HG03103 (cell line): ENCODE measurements around the gene CHPT1.
"Not testable (repeated sequence)": the region's sequence is repeated elsewhere in the genome, so short reads cannot be mapped to it uniquely, and the experiment has no call there.

Experiments
- ATAC-seq: cut with Tn5 transposase; IDR thresholded peaks from one replicate; pipeline ENCODE4 v1.9.1; 2021; ENCODE audit warnings: low read depth; ENCODE audit not compliant: unreplicated experiment

CHPT1 gene

DNA sequence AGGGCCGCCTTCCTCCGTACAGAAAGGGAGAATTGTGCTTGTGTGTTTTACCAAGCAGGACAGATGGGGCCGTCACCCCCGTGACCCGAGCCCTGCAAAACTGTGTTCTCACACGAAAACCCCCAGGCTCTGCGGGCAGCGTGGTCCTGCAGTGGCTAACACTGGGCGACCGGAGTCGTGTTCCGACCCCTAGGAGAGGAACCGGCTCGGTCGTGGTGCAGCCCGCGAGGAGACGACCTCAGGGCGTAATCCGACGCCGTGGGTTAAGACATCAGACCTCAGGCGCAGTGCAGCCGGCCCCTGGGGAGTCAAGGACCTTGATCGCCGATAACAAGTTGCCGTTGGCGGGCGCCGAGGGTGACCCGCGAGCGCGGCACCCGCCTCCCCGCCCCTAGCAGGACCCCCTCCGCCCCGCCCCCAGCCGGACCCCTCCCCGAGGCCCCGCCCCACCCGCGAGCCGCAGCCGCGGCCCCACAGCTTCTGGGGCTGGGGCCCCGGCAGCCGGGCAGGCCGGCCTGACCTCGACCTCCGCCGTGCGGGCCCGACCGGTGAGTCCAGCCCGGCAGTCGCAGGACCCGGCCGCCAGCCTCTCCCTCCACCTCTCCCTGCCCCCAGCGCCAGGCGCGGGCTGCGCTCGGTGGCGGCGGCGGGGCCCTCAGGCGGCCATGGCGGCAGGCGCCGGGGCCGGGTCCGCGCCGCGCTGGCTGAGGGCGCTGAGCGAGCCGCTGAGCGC is at the start of gene CHPT1:
TSS of gene CHPT1 (plus strand) at position 444 of the 733 bp plus-strand sequence. CDS start at position 666, 222 bp downstream.
- peak; percentile 53 for ATAC-seq

DNA sequence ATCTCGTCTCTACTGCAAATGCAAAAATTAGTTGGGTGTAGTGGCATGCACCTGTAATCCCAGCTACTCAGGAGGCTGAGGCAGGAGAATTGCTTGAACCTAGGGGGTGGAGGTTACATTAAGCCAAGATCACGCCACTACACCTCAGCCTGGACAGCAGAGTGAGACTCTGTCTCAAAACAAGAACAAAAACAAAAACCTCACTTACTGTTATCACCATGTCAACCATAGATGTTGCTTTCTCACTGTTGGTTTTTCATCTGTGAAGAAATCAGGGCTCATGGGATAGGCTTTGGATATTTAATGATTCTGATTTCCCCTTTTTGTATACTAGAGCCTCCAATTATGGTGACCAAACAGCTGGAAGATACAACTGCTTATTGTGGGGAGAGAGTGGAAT is 49.7 kb upstream of the CHPT1 start:
- no peak for ATAC-seq

DNA sequence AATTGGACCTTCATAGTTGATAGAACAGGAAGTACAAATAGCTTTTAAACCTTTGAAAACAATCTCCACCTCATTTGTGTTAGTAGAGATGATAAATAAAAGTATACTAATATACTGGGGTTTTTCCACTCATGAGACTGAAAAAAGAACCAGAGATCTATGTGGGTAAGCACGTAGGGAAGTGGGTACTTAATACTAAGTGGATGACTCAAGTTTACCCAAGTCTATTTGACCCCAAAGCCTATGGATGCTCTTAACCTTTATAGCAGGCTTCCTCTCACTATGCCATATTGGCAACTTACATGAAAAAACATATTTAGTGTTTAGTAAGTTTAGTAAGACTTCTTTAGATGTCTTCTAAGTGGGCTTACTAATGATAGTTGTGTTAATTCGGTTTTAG is 49.2 kb upstream of the CHPT1 start:
- ATAC-seq: no peak

DNA sequence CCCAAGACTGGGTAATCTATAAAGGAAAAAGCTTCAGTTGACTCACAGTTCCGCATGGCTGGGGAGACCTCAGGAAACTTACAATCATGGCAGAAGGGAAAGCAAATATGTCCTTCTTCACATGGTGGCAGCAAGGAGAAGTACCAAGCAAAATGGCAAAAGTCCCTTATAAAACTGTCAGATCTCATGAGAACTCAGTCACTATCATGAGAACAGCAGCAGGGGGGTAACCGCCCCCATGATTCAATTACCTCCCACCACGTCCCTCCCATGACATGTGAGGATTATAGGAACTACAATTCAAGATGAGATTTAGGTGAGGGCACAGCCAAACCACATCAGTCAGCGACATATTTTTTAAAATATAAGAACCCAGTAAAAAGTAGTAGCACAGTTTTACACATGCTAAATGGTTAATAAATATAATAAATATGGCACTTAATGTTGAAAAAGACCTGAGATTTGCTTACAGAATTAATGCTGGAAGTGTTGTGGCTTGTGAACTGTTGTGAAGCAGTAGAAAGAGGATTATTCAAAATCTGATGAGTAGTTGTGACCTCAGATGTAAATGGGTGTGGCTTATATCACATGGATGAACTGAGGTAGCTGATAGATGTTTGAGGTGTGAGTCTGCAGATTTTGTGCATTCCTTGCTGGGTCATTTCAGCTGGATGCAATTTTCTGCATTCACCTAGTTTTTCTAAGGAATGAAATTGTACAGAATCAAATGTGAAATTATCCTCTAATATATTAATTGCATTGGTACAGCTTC is 46.9 kb upstream of the CHPT1 start:
- no peak for ATAC-seq

DNA sequence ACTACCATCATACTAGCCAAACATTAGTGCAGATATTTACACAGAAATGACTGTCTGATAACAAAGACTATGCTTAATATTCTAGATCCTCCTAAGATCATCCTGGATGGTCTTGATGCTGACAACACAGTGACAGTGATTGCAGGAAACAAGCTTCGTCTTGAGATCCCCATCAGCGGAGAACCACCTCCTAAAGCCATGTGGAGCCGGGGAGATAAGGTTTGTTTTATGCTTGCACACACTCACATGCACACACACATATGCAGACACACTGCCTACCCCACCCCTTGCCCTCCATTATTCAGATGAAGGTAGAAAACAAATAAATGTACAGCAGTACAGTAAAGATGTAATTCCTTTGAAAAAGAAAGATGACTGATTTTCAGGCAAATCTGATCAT is 44.4 kb upstream of the CHPT1 start:
- no peak for ATAC-seq

DNA sequence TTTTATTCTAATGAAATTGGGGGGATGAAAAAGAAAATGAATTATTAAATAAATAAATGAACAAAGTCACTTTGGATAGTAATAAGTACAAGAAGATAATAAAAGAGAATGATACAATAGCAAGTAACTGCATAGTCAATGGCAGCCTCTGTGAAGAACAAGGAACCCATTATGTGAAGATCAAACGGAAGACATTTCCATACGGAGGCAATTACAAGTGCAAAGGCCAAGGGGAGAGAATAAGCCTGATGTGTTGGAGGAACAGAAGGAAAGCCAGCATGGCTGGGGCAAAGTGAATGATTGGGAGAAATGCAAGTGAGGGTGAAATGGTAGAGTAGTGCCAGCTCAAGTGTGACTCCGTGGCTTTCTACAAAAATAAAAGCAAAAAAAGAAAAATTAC is 43.9 kb upstream of the CHPT1 start:
- ATAC-seq: no peak

DNA sequence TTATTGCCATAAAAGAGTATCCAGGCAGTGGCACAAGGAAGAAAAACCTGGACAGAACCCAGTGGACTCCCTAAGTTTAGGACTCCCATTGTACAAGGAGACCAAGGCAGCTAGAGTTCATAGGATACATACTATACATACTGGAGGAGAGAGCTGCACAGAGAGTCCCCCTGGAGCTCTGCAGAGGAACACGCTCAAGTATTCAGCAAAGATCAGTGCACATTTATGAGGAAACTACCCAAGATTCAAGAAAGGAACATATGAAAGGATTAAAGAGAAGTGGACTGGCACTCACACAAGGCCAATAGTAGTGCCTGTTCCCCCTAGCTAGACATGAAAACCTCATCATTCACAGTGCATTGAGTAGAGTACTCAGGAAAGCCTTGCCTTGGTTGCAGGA is 43.0 kb upstream of the CHPT1 start:
- ATAC-seq: no peak

DNA sequence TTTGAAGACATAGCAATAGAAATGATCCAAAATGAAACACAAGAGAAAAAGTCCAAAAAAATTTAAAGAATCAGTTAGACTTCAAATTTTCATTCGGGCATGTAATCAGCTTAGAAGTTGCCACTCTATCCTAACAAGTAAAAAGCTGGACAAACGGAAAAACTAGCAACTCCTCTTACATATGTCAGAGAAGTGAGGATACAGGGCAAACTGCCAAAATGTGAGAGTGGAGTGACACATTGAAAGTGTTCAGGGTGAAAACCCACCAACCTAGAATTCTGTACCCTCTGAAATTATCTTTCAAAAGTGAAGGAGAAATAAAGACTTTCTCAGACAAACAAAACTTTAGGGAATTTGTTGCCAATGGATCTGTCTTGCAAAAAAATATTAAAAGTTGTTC is 42.0 kb upstream of the CHPT1 start:
- no peak for ATAC-seq

DNA sequence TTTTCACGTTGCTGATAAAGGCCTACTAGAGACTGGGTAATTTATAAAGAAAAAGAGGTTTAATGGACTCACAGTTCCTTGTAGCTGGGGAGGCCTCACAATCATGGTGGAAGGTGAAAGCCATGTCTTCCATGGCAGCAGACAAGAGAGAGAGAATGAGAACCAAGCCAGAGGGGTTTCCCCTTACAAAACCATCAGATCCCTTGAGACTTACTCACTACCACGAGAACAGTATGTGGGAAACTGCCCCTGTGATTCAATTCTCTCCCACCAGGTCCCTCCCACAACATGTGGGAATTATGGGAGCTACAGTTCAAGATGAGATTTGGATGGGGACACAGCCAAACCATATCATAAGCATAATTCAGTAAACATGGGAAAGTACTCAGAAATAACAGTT is 36.8 kb upstream of the CHPT1 start:
- ATAC-seq: not testable (repeated sequence)

DNA sequence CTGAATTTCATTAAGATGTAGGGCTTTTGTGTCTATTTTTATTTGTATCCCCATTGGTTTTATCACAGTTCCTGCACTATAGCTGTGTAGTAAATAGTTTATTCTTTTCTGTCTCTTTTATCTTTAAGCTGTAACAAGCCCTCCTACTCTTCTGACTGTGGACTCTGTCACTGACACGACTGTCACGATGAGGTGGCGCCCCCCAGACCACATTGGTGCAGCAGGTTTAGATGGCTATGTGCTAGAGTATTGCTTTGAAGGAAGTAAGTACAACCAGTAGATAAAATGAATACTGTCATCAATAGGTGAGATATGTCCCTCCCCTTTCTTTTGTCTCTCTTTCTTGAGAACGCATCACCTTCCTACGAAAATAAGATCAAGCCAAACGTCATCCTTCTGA is 34.1 kb upstream of the CHPT1 start:
- ATAC-seq: no peak

DNA sequence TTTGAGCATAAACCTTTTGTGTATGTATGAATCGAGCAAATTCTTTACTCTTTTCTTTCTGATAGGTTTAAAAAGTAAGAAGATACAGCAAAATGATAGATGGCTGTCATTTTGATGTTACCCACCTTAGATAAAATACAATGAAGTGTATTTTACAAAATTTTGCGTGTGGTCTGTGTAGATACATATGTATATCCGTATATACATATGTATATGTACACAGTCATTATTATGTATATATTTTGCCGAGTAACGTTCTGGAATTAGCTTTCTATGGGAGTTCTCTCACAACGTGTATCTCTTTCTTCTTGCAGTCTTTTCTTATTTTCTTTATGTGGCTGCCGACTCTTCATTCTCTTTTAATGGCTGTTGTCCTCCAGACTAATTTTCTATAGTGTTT is 32.4 kb upstream of the CHPT1 start:
- no peak for ATAC-seq

DNA sequence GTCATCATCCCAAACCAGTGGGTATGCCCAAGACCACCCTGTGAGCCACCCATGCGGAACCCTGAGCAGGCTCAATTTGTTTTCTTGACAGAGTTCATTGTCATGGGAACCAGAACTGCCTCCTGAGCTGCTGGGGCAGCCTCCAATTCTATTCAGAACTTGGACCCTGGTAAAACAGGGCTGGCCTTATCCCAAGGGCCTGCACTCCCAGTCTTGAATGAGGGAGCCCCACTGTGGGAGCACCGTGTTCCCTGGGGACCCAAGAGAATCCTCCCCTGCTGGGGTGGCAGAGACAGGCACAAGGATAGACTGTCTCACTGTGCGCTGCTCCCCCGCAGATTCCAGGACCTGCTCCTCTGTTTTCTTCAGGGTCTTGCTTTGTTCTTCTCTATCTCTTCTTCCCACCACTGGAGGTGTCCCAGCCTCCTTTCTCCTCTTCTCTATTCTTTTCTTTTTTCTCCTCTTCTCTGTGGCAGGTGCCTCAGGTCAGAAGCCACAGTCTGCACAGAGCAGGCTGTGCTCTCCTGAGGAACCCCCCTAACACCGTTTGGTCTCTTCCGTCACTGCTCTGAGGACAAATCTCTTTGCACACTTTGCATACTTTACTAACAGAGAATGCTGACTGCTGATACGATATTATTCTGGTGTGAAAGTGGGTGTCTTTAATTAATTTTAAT is 31.2 kb upstream of the CHPT1 start:
- ATAC-seq: no peak

DNA sequence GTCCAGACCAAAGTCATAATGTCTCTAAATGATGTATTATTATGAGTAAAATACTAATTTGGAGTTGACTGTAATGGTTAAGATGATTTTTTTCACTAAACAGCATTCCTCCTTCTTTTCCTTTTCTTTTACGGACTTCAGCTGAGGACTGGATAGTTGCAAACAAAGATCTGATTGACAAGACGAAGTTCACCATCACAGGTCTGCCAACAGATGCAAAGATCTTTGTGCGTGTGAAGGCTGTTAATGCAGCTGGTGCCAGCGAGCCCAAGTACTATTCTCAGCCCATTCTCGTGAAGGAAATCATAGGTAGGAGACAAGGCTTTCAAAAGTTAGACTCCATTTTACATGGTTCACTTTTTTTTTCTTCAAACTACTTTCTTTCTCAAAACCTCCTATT is 29.8 kb upstream of the CHPT1 start:
- no peak for ATAC-seq

DNA sequence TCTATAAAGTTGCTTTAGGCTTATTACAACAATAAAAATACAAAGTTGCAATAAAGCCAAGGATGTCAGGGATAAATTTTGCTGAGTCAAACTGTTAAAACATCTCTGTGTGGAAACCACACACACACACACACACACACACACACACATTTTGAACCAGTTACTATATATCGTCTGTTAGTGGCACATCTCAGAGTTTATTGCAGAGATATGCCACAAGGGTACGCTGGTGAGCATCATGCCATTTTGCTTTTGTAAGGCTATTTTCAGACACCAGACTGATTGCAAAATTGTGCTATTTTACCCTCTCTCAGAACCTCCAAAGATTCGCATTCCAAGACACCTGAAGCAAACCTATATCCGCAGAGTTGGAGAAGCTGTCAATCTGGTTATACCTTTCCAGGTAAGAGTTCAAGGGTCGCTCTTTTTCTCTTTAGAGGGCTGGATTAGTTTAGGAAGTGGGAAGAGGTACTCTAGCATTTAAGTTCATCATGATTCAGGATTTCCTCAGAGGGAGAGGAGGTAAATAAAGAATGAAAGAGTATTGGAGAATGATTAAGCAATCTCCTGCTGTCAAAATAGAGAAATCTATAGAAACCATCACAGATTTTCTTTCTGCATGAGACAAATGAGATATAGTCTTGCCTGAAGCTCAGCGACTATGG is 27.3 kb upstream of the CHPT1 start:
- no peak for ATAC-seq

DNA sequence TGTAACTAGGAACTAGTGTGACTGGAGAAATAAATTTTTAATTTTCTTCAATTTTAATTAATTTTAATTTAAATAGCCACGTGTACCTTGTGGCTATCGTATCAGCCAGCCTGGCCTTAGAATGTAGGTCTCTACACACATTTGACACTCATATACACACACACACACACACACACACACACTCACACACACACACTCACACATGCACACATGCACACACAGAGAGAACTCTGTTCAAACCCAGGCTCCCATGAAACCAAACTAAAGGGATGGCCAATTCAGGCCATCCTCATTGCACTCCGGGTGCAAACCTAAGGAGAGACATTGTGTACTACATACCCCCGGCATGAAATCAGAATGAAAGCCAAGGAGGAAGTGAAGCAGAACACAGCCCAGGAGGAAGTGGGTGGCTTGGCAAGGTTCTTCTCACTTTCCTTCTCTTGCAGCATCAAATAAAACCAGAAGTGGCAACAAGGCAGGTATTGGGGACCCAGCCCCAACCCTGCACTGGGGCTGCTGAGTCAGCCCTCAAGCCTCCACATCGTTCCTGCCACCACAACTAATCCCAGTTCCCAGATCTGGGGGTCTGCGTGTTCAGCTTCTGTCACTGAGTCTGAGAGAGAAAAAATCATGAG is 26.2 kb upstream of the CHPT1 start:
- peak; percentile 77 for ATAC-seq

DNA sequence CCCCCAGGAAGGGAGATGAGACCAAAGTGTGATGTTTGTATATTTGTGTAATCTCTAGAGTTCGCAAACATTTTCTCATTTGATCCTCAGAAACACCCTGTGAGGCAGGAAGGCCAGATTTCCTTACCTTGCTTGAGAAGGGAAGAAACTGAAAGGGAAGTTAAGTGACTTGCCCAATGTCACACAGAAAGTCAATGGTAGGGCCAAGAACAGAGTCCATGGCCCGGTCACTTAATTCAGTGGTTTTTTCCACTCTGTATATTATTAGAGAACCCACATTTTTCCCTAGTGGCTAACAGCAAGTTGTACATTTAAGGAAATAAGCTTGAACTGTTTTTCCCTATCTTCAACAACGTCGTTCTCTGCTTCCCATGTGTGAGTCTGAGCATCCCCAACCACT is 25.6 kb upstream of the CHPT1 start:
- no peak for ATAC-seq

DNA sequence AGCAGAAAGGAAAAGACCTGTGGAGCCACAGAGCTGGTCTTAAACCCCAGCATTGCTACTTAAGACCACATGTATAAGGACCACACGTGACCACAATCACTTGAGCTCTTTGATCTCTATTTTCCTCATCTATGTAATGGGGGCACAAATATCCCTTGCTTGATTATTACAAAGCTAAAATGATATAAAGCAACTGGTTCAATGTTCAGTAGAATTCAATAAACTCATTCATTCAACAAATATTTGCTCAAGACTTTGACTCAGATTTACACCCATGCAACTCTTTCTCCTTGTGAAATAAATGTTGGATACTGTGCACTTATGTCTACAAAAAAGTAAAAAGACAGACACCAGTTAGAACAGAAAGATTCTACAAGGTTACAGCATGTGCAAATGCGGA is 21.9 kb upstream of the CHPT1 start:
- ATAC-seq: no peak

DNA sequence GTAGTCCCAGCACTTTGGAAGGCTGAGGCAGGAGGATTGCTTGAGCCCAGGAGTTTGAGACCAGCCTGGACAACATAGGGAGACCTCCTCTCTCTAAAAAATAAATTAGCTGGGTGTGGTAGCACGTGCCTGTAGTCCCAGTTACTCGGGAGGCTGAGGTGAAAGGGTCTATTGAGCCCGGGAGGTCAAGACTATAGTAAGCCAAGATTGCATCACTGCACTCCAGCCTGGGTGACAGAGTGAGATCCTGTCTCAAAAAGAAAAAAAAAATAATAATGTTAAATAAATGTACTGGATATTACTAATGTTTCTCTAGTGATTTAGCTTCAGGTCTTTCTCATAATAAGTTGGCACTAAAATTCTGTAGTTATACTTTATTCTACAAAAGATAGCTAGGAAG is 20.9 kb upstream of the CHPT1 start:
- not testable (repeated sequence) for ATAC-seq

DNA sequence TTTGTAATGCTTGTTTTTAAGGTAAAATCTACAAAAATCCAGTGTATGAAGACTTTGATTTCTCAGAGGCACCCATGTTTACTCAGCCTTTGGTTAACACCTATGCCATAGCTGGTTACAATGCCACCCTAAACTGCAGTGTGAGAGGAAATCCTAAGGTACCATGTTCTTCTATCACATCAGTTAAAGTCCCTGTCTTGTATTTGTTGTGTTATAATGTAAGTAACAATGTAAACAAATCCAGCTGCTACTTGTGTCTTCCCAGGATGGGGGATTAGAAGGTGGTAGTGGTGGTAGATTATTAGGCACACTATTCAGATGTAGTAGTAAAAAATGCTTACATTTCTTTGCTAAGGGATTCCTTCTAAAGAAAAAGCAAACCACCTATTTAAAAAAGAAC is 19.4 kb upstream of the CHPT1 start:
- ATAC-seq: no peak

DNA sequence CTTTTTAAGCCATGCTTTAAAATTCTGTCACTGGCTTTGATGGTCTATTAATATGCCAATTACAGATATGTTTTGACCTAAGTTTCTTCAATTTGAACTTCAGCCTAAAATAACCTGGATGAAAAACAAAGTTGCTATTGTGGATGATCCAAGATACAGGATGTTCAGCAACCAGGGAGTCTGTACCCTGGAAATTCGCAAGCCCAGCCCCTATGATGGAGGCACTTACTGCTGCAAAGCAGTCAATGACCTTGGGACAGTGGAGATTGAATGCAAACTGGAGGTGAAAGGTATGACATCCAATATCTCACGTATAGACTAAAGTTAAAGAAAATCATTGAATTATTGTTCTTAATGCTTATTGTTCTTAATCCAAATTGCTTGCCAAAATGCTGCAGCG is 17.2 kb upstream of the CHPT1 start:
- ATAC-seq: no peak

DNA sequence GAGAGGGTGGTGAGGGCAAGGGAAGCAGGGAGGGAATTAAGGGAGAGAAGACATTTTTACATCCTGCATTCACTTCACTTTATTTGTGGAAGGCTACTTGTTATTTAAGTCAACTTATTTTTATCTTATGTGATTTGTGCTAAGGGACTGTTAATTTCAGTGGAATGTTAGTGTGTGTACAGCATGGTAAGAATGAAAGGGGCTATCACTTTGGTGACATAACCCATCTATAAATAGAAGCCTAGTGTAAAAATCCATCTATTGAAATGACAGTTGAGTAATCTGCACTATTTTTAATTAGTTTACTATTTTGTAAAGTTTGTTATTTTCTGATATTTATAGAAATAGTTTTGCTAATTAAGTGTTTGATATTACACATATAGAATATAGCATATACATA is 16.8 kb upstream of the CHPT1 start:
- ATAC-seq: no peak
